ENCODE measurements around the gene OCA2.
"Not testable (repeated sequence)": the region's sequence is repeated elsewhere in the genome, so short reads cannot be mapped to it uniquely, and the experiment has no call there.

OCA2 gene

GRCh38 chr15:28017423-28017924 lies 81.6 kb downstream of the OCA2 start:
- H3K27me3 ChIP-seq (ENCODE audit: insufficient read depth, low read length), result 0 out of 2 replicates have a peak, but pooled peaks cover 5% of the 10 kb centered on the region
- H3K9ac ChIP-seq (ENCODE audit: low read depth, low read length), result no peak overlapping the region
- no peaks in the 10 kb centered on the region for H3K36me3 ChIP-seq (ENCODE audit: insufficient read depth, low read depth, low read length)
- no peaks in the 10 kb centered on the region for H3K9me3 ChIP-seq (ENCODE audit: insufficient read depth, low read depth, low read length)
- H3K27ac ChIP-seq (ENCODE audit: low read length), result no peak overlapping the region
- H3K4me3 ChIP-seq (ENCODE audit: low read length), result no peak overlapping the region
- H3K4me1 ChIP-seq (ENCODE audit: insufficient read depth, low read length), result peaks cover 8% of the 10 kb centered on the region; the same call in 1 of the 2 replicates

GRCh38 chr15:28015855-28016254 lies 83.3 kb downstream of the OCA2 start:
- no peaks in the 10 kb centered on the region for H3K9me3 ChIP-seq (ENCODE audit: insufficient read depth, low read depth, low read length)
- no peak overlapping the region for H3K4me3 ChIP-seq (ENCODE audit: low read length)
- 0 out of 2 replicates have a peak, but pooled peaks cover 5% of the 10 kb centered on the region for H3K27me3 ChIP-seq (ENCODE audit: insufficient read depth, low read length)
- H3K9ac ChIP-seq (ENCODE audit: low read depth, low read length), result no peak overlapping the region
- H3K36me3 ChIP-seq (ENCODE audit: insufficient read depth, low read depth, low read length), result no peaks in the 10 kb centered on the region
- peaks cover 5% of the 10 kb centered on the region; the same call in 1 of the 2 replicates for H3K4me1 ChIP-seq (ENCODE audit: insufficient read depth, low read length)
- H3K27ac ChIP-seq (ENCODE audit: low read length), result no peak overlapping the region

- H3K4me1 ChIP-seq (ENCODE audit: insufficient read depth, low read length), result peaks cover 4% of the 10 kb centered on the region; the same call in 1 of the 2 replicates
- no peaks in the 10 kb centered on the region for H3K36me3 ChIP-seq (ENCODE audit: insufficient read depth, low read depth, low read length)
- H3K4me3 ChIP-seq (ENCODE audit: low read length), result no peak overlapping the region
- no peak overlapping the region for H3K27ac ChIP-seq (ENCODE audit: low read length)
- H3K9ac ChIP-seq (ENCODE audit: low read depth, low read length), result no peak overlapping the region
- H3K9me3 ChIP-seq (ENCODE audit: insufficient read depth, low read depth, low read length), result no peaks in the 10 kb centered on the region
- H3K27me3 ChIP-seq (ENCODE audit: insufficient read depth, low read length), result 0 out of 2 replicates have a peak, but pooled peaks cover 5% of the 10 kb centered on the region
These were observed 84.4 kb downstream of the OCA2 start for GRCh38 chr15:28014623-28015200.

- no peak overlapping the region for H3K27ac ChIP-seq (ENCODE audit: low read length)
- H3K36me3 ChIP-seq (ENCODE audit: insufficient read depth, low read depth, low read length), result no peaks in the 10 kb centered on the region
- no peaks in the 10 kb centered on the region for H3K9me3 ChIP-seq (ENCODE audit: insufficient read depth, low read depth, low read length)
- H3K9ac ChIP-seq (ENCODE audit: low read depth, low read length), result no peak overlapping the region
- no peak overlapping the region for H3K4me3 ChIP-seq (ENCODE audit: low read length)
- 0 out of 2 replicates have a peak, but pooled peaks cover 2% of the 10 kb centered on the region for H3K27me3 ChIP-seq (ENCODE audit: insufficient read depth, low read length)
- no peaks in the 10 kb centered on the region for H3K4me1 ChIP-seq (ENCODE audit: insufficient read depth, low read length)
These were observed 85.1 kb downstream of the OCA2 start for GRCh38 chr15:28013976-28014375.

GRCh38 chr15:28013480-28013879 lies 85.6 kb downstream of the OCA2 start:
- Histone ChIP-seq H3K36me3 (ENCODE audit: insufficient read depth, low read depth, low read length) (no peaks in the 10 kb centered on the region), H3K4me1 (ENCODE audit: insufficient read depth, low read length) (no peaks in the 10 kb centered on the region), H3K27me3 (ENCODE audit: insufficient read depth, low read length) (no peaks in the 10 kb centered on the region), H3K9me3 (ENCODE audit: insufficient read depth, low read depth, low read length) (no peaks in the 10 kb centered on the region), H3K9ac (ENCODE audit: low read depth, low read length) (no peak overlapping the region), H3K4me3 (ENCODE audit: low read length) (no peak overlapping the region), H3K27ac (ENCODE audit: low read length) (no peak overlapping the region)

- Histone ChIP-seq H3K36me3 (ENCODE audit: insufficient read depth, low read depth, low read length) (no peaks in the 10 kb centered on the region), H3K9me3 (ENCODE audit: insufficient read depth, low read depth, low read length) (no peaks in the 10 kb centered on the region), H3K9ac (ENCODE audit: low read depth, low read length) (no peak overlapping the region), H3K4me1 (ENCODE audit: insufficient read depth, low read length) (no peaks in the 10 kb centered on the region), H3K27ac (ENCODE audit: low read length) (no peak overlapping the region), H3K4me3 (ENCODE audit: low read length) (no peak overlapping the region), H3K27me3 (ENCODE audit: insufficient read depth, low read length) (no peaks in the 10 kb centered on the region)
These were observed 86.9 kb downstream of the OCA2 start for GRCh38 chr15:28012231-28012630.

GRCh38 chr15:28008175-28008574 lies 90.9 kb downstream of the OCA2 start:
- not testable (repeated sequence) for H3K27me3 ChIP-seq (ENCODE audit: insufficient read depth, low read length); H3K36me3 ChIP-seq (ENCODE audit: insufficient read depth, low read depth, low read length); H3K9me3 ChIP-seq (ENCODE audit: insufficient read depth, low read depth, low read length)

GRCh38 chr15:28006116-28006905 lies 92.8 kb downstream of the OCA2 start:
- Histone ChIP-seq H3K4me1 (ENCODE audit: insufficient read depth, low read length) (no peaks in the 10 kb centered on the region), H3K9ac (ENCODE audit: low read depth, low read length) (no peak overlapping the region), H3K36me3 (ENCODE audit: insufficient read depth, low read depth, low read length) (no peaks in the 10 kb centered on the region), H3K27me3 (ENCODE audit: insufficient read depth, low read length) (no peaks in the 10 kb centered on the region), H3K4me3 (ENCODE audit: low read length) (no peak overlapping the region), H3K9me3 (ENCODE audit: insufficient read depth, low read depth, low read length) (no peaks in the 10 kb centered on the region), H3K27ac (ENCODE audit: low read length) (no peak overlapping the region)

More at GRCh38 chr15:28008175-28008574, 90.9 kb downstream of the OCA2 start:
- H3K9ac ChIP-seq (ENCODE audit: low read depth, low read length); H3K27ac ChIP-seq (ENCODE audit: low read length); H3K4me1 ChIP-seq (ENCODE audit: insufficient read depth, low read length); H3K4me3 ChIP-seq (ENCODE audit: low read length): not testable (repeated sequence)

GRCh38 chr15:28005004-28005527 lies 94.0 kb downstream of the OCA2 start:
- no peak overlapping the region for H3K4me3 ChIP-seq (ENCODE audit: low read length)
- no peaks in the 10 kb centered on the region for H3K36me3 ChIP-seq (ENCODE audit: insufficient read depth, low read depth, low read length)
- no peaks in the 10 kb centered on the region for H3K9me3 ChIP-seq (ENCODE audit: insufficient read depth, low read depth, low read length)
- H3K4me1 ChIP-seq (ENCODE audit: insufficient read depth, low read length), result no peaks in the 10 kb centered on the region
- no peak overlapping the region for H3K9ac ChIP-seq (ENCODE audit: low read depth, low read length)
- no peak overlapping the region for H3K27ac ChIP-seq (ENCODE audit: low read length)
- no peaks in the 10 kb centered on the region for H3K27me3 ChIP-seq (ENCODE audit: insufficient read depth, low read length)

- Histone ChIP-seq H3K9me3 (ENCODE audit: insufficient read depth, low read depth, low read length) (no peaks in the 10 kb centered on the region), H3K4me1 (ENCODE audit: insufficient read depth, low read length) (no peaks in the 10 kb centered on the region), H3K27ac (ENCODE audit: low read length) (no peak overlapping the region), H3K36me3 (ENCODE audit: insufficient read depth, low read depth, low read length) (no peaks in the 10 kb centered on the region), H3K9ac (ENCODE audit: low read depth, low read length) (no peak overlapping the region), H3K4me3 (ENCODE audit: low read length) (no peak overlapping the region), H3K27me3 (ENCODE audit: insufficient read depth, low read length) (no peaks in the 10 kb centered on the region)
These were observed 94.7 kb downstream of the OCA2 start for GRCh38 chr15:28004143-28005003.

- Histone ChIP-seq H3K9me3 (ENCODE audit: insufficient read depth, low read depth, low read length) (no peaks in the 10 kb centered on the region), H3K4me1 (ENCODE audit: insufficient read depth, low read length) (no peaks in the 10 kb centered on the region), H3K4me3 (ENCODE audit: low read length) (no peak overlapping the region), H3K36me3 (ENCODE audit: insufficient read depth, low read depth, low read length) (no peaks in the 10 kb centered on the region), H3K27ac (ENCODE audit: low read length) (no peak overlapping the region), H3K27me3 (ENCODE audit: insufficient read depth, low read length) (no peaks in the 10 kb centered on the region), H3K9ac (ENCODE audit: low read depth, low read length) (no peak overlapping the region)
These were observed 95.6 kb downstream of the OCA2 start for GRCh38 chr15:28003302-28004037.
